ENCODE results near the gene MAP2K5. TPM values are rescaled to one million over a fixed set of nuclear protein-coding genes. Genes with fewer than 3 reads are reported as not detected.

Gene MAP2K5
- total RNA-seq, 2 donors from 2014 or later, result 7.4 to 10.2 TPM

DNA sequence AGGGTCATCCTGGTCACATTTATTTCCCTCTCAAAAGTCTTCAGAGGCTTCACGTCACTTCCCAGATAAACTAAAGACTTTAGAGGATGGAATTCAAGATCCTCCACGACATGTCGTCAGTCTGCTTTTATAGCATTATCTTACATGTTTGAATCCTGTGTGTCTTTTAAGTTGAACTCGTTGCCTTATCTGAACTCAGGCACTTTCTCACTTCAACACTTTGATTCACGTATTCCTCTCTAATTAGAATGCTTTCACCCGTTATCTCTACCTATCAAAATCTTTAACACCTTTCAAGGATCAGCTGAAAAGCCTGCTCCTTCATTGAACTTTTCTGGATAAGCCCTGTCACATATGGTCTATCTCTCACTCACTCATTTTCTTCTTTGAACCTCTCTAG, 97.1 kb downstream of the MAP2K5 start:
- TF ChIP-seq, protein P1, sequence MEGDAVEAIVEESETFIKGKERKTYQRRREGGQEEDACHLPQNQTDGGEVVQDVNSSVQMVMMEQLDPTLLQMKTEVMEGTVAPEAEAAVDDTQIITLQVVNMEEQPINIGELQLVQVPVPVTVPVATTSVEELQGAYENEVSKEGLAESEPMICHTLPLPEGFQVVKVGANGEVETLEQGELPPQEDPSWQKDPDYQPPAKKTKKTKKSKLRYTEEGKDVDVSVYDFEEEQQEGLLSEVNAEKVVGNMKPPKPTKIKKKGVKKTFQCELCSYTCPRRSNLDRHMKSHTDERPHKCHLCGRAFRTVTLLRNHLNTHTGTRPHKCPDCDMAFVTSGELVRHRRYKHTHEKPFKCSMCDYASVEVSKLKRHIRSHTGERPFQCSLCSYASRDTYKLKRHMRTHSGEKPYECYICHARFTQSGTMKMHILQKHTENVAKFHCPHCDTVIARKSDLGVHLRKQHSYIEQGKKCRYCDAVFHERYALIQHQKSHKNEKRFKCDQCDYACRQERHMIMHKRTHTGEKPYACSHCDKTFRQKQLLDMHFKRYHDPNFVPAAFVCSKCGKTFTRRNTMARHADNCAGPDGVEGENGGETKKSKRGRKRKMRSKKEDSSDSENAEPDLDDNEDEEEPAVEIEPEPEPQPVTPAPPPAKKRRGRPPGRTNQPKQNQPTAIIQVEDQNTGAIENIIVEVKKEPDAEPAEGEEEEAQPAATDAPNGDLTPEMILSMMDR (IDR thresholded peaks at IDR 0.05), result no peak

DNA sequence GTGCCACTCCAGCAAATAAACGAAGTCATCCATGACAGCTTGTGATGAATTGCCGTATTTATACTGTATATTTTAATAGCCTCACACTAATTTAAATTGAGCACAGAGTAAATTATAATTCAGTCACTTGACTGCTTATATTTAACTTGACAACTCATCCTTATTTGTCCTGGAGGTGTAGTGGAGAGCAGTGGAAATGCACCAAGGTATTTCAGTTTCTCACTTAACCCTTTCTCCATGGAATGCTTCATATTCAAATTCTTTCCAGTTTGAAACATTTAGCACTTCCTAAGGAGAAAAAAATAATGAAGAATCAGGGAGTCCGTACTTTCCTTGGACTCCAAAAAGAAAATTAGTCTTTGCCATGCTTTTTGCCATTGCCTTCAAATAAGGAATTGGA, 99.0 kb downstream of the MAP2K5 start:
- Histone ChIP-seq H3K27me3 (replicated peaks; ENCODE audit: insufficient read depth) (no peaks in the 10 kb centered on the region), H3K36me3 (no peaks in the 10 kb centered on the region), H3K4me1 (ENCODE audit: control insufficient read depth in 1 of 2, low read depth in 2 of 2) (no peaks in the 10 kb centered on the region), H3K27ac (no peak overlapping the region), H3K4me3 (no peak overlapping the region), H3K9me3 (no peaks in the 10 kb centered on the region)
- TF ChIP-seq, protein P1 (IDR thresholded peaks at IDR 0.05), result no peak
- ATAC-seq (ENCODE audit: insufficient number of reproducible peaks, low FRiP score, low read depth) (no peak), DNase-seq (ENCODE audit: low spot score) (no peak)

More for the DNA sequence above, 97.1 kb downstream of the MAP2K5 start:
- Histone ChIP-seq H3K27me3 (replicated peaks; ENCODE audit: insufficient read depth) (no peaks in the 10 kb centered on the region), H3K4me3 (no peak overlapping the region), H3K36me3 (no peaks in the 10 kb centered on the region), H3K4me1 (ENCODE audit: control insufficient read depth in 1 of 2, low read depth in 2 of 2) (no peaks in the 10 kb centered on the region), H3K9me3 (no peaks in the 10 kb centered on the region), H3K27ac (no peak overlapping the region)
- no peak for ATAC-seq (ENCODE audit: insufficient number of reproducible peaks, low FRiP score, low read depth)
- no peak for DNase-seq (ENCODE audit: low spot score)

DNA sequence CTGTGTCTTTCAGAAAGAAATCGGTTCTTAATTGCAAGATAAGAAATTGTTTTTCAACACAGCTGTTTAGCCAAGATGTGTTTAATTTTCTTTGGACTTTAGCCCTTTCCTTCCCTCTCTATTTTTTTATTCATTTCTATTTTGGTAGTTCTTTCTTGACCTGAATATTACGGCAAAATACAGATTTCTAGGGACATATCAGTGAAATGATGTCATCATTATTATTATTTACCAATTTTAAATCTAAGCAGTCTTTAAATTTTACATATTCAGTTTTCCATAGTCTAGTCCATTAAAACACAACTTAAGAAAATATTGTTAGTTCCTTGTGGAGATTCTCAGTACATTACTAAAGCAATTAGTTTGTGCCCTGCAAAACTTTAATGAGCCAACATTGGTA, 104.3 kb downstream of the MAP2K5 start:
- Histone ChIP-seq H3K4me3 (no peak overlapping the region), H3K36me3 (no peaks in the 10 kb centered on the region), H3K4me1 (ENCODE audit: control insufficient read depth in 1 of 2, low read depth in 2 of 2) (no peaks in the 10 kb centered on the region), H3K9me3 (no peaks in the 10 kb centered on the region), H3K27me3 (replicated peaks; ENCODE audit: insufficient read depth) (no peaks in the 10 kb centered on the region), H3K27ac (no peak overlapping the region)
- TF ChIP-seq, protein P1 (IDR thresholded peaks at IDR 0.05), result no peak
- no peak for ATAC-seq (ENCODE audit: insufficient number of reproducible peaks, low FRiP score, low read depth)
- no peak for DNase-seq (ENCODE audit: low spot score)

DNA sequence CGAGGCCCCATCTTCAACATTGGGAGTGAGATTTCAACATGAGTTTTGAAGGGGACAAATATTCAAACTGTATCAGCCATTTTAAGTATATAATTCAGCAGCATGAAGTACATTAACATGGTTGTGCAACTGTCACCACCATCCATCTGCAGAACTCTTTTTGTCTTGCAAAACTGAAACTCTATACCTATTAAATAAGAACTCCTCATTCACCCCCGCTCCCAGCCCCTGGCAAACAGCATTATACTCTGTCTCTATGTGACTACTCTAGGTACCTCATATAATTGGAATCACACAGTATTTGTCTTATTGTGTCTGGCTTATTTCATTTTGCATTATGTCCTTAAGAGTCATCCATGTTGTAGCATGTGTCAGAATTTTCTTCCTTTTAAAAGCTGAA, 110.1 kb downstream of the MAP2K5 start:
- ATAC-seq (ENCODE audit: insufficient number of reproducible peaks, low FRiP score, low read depth), result no peak
- H3K9me3 ChIP-seq, result no peaks in the 10 kb centered on the region
- no peak for DNase-seq (ENCODE audit: low spot score)
- H3K4me1 ChIP-seq (ENCODE audit: control insufficient read depth in 1 of 2, low read depth in 2 of 2), result no peaks in the 10 kb centered on the region
- TF ChIP-seq, protein P1 (IDR thresholded peaks at IDR 0.05), result no peak
- no peak overlapping the region for H3K27ac ChIP-seq
- H3K27me3 ChIP-seq (replicated peaks; ENCODE audit: insufficient read depth), result no peaks in the 10 kb centered on the region
- H3K4me3 ChIP-seq, result no peak overlapping the region
- H3K36me3 ChIP-seq, result no peaks in the 10 kb centered on the region

DNA sequence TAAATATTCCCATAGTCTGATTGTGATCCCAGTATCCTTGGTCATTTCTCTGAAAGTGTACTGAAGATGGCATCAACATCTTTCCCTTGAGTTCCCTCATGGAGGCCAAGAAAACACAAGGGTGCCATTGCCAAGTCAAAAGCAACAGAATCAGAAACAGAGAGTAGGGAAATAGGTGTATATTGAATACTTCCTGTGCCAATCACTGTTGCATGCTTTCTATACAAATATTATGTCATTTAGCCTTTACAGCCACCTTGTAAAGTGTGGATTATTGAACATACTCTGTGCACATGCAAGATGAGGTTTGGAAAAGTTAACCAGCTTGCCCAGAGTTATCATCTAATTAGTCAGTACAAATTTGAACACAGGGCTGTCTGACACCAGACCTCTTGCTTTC, 117.9 kb downstream of the MAP2K5 start:
- ATAC-seq (ENCODE audit: insufficient number of reproducible peaks, low FRiP score, low read depth) (no peak), DNase-seq (ENCODE audit: low spot score) (no peak)
- Histone ChIP-seq H3K9me3 (no peaks in the 10 kb centered on the region), H3K4me1 (ENCODE audit: control insufficient read depth in 1 of 2, low read depth in 2 of 2) (peaks cover 2 to 8% of the 10 kb centered on the region in 2 donors), H3K36me3 (no peaks in the 10 kb centered on the region), H3K27ac (no peak overlapping the region), H3K4me3 (no peak overlapping the region), H3K27me3 (replicated peaks; ENCODE audit: insufficient read depth) (no peaks in the 10 kb centered on the region)
- TF ChIP-seq, protein P1 (IDR thresholded peaks at IDR 0.05), result no peak
